Measurements from ENCODE around the gene OR10H1. TPM values are rescaled to one million over a fixed set of nuclear protein-coding genes. Genes with fewer than 3 reads are reported as not detected.
A peak's percentile ranks its signal among the peaks of the same experiment; 100 is the strongest.
"Not testable (repeated sequence)": the region's sequence is repeated elsewhere in the genome, so short reads cannot be mapped to it uniquely, and the experiment has no call there.

Gene OR10H1
- polyA plus RNA-seq, 3 donors = not detected

GRCh38 chr19:15787611-15788155, 27.8 kb downstream of the OR10H1 start, which contains the start of gene OR10H5:
Gene OR10H5 (plus strand): TSS chr19:15787661. CDS start chr19:15794049, 6,388 bp downstream.
- no peak within 1 kb of the TSS for H3K4me3 ChIP-seq (replicated peaks in 1 of 3; ENCODE audit: low read depth in 2 of 3, low read length in 3 of 3)
- Mint-ChIP-seq H3K9me3 (peaks cover 0 to 3% (median 0%) of the 10 kb centered on the region in 7 donors), H3K4me1 (peaks cover 5% of the 10 kb centered on the region), H3K27ac (peak within 1 kb of the TSS in 1 of 7 donors; percentile 9), H3K27me3 (ENCODE audit: low read depth in 3 of 3) (peaks cover 21 to 27% (median 22%) of the 10 kb centered on the region in 3 donors), H3K36me3 (no peaks in the 10 kb centered on the region), H3K4me3 (no peak within 1 kb of the TSS)
- no peaks in the 10 kb centered on the region for H3K4me1 ChIP-seq (ENCODE audit: control insufficient read depth in 1 of 2, insufficient read depth in 2 of 2, low read length in 2 of 2)
- H3K27ac ChIP-seq (ENCODE audit: low read depth in 1 of 2, low read length in 2 of 2) = no peak within 1 kb of the TSS
- H2AFZ ChIP-seq (ENCODE audit: insufficient read depth, low read depth, low read length, poor library complexity, severe bottlenecking) = no peak within 1 kb of the TSS
- TF ChIP-seq, protein P1, sequence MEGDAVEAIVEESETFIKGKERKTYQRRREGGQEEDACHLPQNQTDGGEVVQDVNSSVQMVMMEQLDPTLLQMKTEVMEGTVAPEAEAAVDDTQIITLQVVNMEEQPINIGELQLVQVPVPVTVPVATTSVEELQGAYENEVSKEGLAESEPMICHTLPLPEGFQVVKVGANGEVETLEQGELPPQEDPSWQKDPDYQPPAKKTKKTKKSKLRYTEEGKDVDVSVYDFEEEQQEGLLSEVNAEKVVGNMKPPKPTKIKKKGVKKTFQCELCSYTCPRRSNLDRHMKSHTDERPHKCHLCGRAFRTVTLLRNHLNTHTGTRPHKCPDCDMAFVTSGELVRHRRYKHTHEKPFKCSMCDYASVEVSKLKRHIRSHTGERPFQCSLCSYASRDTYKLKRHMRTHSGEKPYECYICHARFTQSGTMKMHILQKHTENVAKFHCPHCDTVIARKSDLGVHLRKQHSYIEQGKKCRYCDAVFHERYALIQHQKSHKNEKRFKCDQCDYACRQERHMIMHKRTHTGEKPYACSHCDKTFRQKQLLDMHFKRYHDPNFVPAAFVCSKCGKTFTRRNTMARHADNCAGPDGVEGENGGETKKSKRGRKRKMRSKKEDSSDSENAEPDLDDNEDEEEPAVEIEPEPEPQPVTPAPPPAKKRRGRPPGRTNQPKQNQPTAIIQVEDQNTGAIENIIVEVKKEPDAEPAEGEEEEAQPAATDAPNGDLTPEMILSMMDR (IDR thresholded peaks at IDR 0.05) = no peak
- WGBS (ENCODE audit: insufficient coverage) = 81% methylated on average over 4 of the region's 6 CpGs
- H4K20me1 ChIP-seq (ENCODE audit: insufficient read depth, low read length) = no peaks in the 10 kb centered on the region
- no peaks in the 10 kb centered on the region for H3K36me3 ChIP-seq (replicated peaks in 1 of 2; ENCODE audit: control insufficient read depth in 1 of 2, insufficient read depth in 2 of 2, low read length in 2 of 2)
- H3K9me3 ChIP-seq (replicated peaks in 1 of 2; ENCODE audit: control insufficient read depth in 1 of 2, insufficient read depth in 1 of 2, low read length in 2 of 2) = no peaks in the 10 kb centered on the region
- DNase-seq = no peak
- H3K9ac ChIP-seq (ENCODE audit: insufficient read depth, low read length, poor library complexity, severe bottlenecking) = no peak within 1 kb of the TSS
- intact Hi-C loops (cut with micrococcal nuclease) = no loop called here
- no peaks in the 10 kb centered on the region for H3K79me2 ChIP-seq (ENCODE audit: insufficient read depth, low read length)
- no peak within 1 kb of the TSS for H3K4me2 ChIP-seq (replicated peaks; ENCODE audit: extremely low read depth, low read length, poor library complexity, severe bottlenecking)
- H3K27me3 ChIP-seq (ENCODE audit: control insufficient read depth in 2 of 2, insufficient read depth in 2 of 2, low read length in 2 of 2) = peaks cover 0 to 5% of the 10 kb centered on the region in 2 donors

DNA sequence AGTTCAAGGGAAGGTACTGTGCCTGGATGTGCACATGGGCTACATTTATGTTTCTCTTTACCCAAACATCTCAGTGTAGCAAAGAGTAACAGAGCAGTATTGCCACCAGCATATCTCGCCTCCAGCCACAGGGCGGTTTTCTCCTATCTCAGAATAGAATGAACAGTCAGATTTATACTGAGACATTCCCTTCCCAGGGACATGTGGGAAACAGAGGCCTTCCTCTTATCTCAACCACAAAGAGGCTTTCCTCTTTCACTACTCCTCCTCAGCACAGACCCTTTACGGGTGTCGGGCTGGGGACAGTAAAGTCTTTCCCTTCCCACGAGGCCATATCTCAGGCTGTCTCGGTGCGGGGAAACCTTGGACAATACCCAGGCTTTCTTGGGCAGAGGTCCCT, 32.6 kb downstream of the OR10H1 start:
- H3K27me3 ChIP-seq (ENCODE audit: control insufficient read depth in 2 of 2, insufficient read depth in 2 of 2, low read length in 2 of 2); H3K4me2 ChIP-seq (replicated peaks; ENCODE audit: extremely low read depth, low read length, poor library complexity, severe bottlenecking); H3K4me1 ChIP-seq (ENCODE audit: control insufficient read depth in 1 of 2, insufficient read depth in 2 of 2, low read length in 2 of 2); H3K27ac ChIP-seq (ENCODE audit: low read depth in 1 of 2, low read length in 2 of 2); H2AFZ ChIP-seq (ENCODE audit: insufficient read depth, low read depth, low read length, poor library complexity, severe bottlenecking); H3K4me1 Mint-ChIP-seq; H3K9ac ChIP-seq (ENCODE audit: insufficient read depth, low read length, poor library complexity, severe bottlenecking); H3K79me2 ChIP-seq (ENCODE audit: insufficient read depth, low read length); H3K9me3 Mint-ChIP-seq; H3K36me3 Mint-ChIP-seq; H3K9me3 ChIP-seq (replicated peaks in 1 of 2; ENCODE audit: control insufficient read depth in 1 of 2, insufficient read depth in 1 of 2, low read length in 2 of 2); H3K4me3 Mint-ChIP-seq; DNase-seq; H3K4me3 ChIP-seq (replicated peaks in 1 of 3; ENCODE audit: low read depth in 2 of 3, low read length in 3 of 3); H3K36me3 ChIP-seq (replicated peaks in 1 of 2; ENCODE audit: control insufficient read depth in 1 of 2, insufficient read depth in 2 of 2, low read length in 2 of 2); H4K20me1 ChIP-seq (ENCODE audit: insufficient read depth, low read length); H3K27ac Mint-ChIP-seq; intact Hi-C loops (cut with micrococcal nuclease): not testable (repeated sequence)
- 15% methylated on average over 2 of the region's 7 CpGs for WGBS (ENCODE audit: insufficient coverage)
- H3K27me3 Mint-ChIP-seq (ENCODE audit: low read depth in 3 of 3) = peaks cover 11 to 17% (median 13%) of the 10 kb centered on the region in 3 donors
